Measurements from ENCODE around the gene TNFRSF13B. TPM values are rescaled to one million over a fixed set of nuclear protein-coding genes. Genes with fewer than 3 reads are reported as not detected.

Gene TNFRSF13B
- total and polyA plus RNA-seq, 10 of the 15 experiments (the other 5 are each of a cell fraction or from before 2014, with no cell fraction given) = 15.5 to 231 (median 119) TPM

GRCh38 chr17:16981928-16982327 lies 10.0 kb upstream of the TNFRSF13B start:
- CTCF ChIA-PET = interaction anchor here (1.0 to 2.2 kb wide), 3 partner anchors 10 to 286 kb away, joined by 3 to 15 read pairs (median 4); no protein-coding TSS in a partner anchor

More at GRCh38 chr17:16981928-16982327, 10.0 kb upstream of the TNFRSF13B start:
- POLR2A ChIA-PET = interaction anchor here (21.9 kb wide), 1 partner anchor 11 kb away, joined by 656 read pairs; the partner anchor contains the start of gene TNFRSF13B
- Histone ChIP-seq H2AFZ (ENCODE audit: control insufficient read depth, low read depth, low read length) (no peak overlapping the region), H3K36me3 (ENCODE audit: control insufficient read depth in 2 of 2, insufficient read depth in 2 of 2, low read length in 1 of 2) (no peaks in the 10 kb centered on the region; a peak in 1 of 4 replicates), H3K27me3 (replicated peaks in 1 of 2; ENCODE audit: control insufficient read depth in 2 of 2, insufficient read depth in 2 of 2, low read length in 1 of 2) (no peaks in the 10 kb centered on the region), H3K27ac (ENCODE audit: control insufficient read depth, insufficient read depth) (peak overlapping the region; percentile 92), H3K9ac (ENCODE audit: control insufficient read depth, insufficient read depth, low read length) (no peak overlapping the region), H3K4me1 (ENCODE audit: control insufficient read depth, insufficient read depth, low read length) (peaks cover 71% of the 10 kb centered on the region), H3K79me2 (ENCODE audit: control insufficient read depth, insufficient read depth, low read length) (peaks cover 15% of the 10 kb centered on the region), H3K4me2 (ENCODE audit: control insufficient read depth, insufficient read depth) (peak overlapping the region; percentile 91; the same call in 1 of the 2 replicates), H3K9me3 (replicated peaks; ENCODE audit: control insufficient read depth, insufficient read depth, low read length) (no peaks in the 10 kb centered on the region), H4K20me1 (ENCODE audit: control insufficient read depth, insufficient read depth) (no peaks in the 10 kb centered on the region), H3K4me3 (no peak overlapping the region)
- TF ChIP-seq STAT3 (IDR thresholded peaks at IDR 0.05; ENCODE audit: low read depth, low read length) (no peak), SMARCA5 (IDR thresholded peaks at IDR 0.05) (no peak), E4F1 (IDR thresholded peaks at IDR 0.05; ENCODE audit: borderline replicate concordance, partially characterized antibody) (no peak), WRNIP1 (IDR thresholded peaks at IDR 0.05; ENCODE audit: borderline replicate concordance, low read depth, low read length) (no peak), IRF5 (IDR thresholded peaks at IDR 0.05; ENCODE audit: borderline replicate concordance) (no peak), SPI1 (IDR thresholded peaks at IDR 0.05; ENCODE audit: borderline replicate concordance, insufficient read depth, low read depth, low read length) (no peak), ZNF207 (IDR thresholded peaks at IDR 0.05; ENCODE audit: borderline replicate concordance) (no peak), HCFC1 (IDR thresholded peaks at IDR 0.05; ENCODE audit: low read length) (no peak), CBFB (IDR thresholded peaks at IDR 0.05; ENCODE audit: low read depth) (no peak), NKRF (conservative IDR thresholded peaks at IDR 0.05) (no peak), ZNF24 (IDR thresholded peaks at IDR 0.05) (no peak), ELK1 (IDR thresholded peaks at IDR 0.05; ENCODE audit: low read depth, low read length) (no peak), SUZ12 (IDR thresholded peaks at IDR 0.05; ENCODE audit: unreplicated experiment) (no peak), MXI1 (IDR thresholded peaks at IDR 0.05; ENCODE audit: low read depth, low read length) (no peak), STAT1 (conservative IDR thresholded peaks at IDR 0.05) (no peak), IRF4 (IDR thresholded peaks at IDR 0.05; ENCODE audit: low read depth, low read length) (no peak), NFYB (IDR thresholded peaks at IDR 0.05; ENCODE audit: insufficient read depth, low read depth, low read length) (no peak), TCF7 (IDR thresholded peaks at IDR 0.05; ENCODE audit: borderline replicate concordance) (no peak)
- 94% methylated on average over 5 of the region's 5 CpGs for WGBS (ENCODE audit: insufficient coverage, insufficient replicate concordance, low lambda C conversion rate, missing lambda C conversion rate)
- in situ Hi-C loops (cut with MboI) (loop anchor here (10.0 to 25.0 kb wide), 2 partner anchors 567 to 1930 kb away; partner anchors contain the start of gene TRPV2), intact Hi-C loops (cut with micrococcal nuclease; ENCODE audit: unreplicated experiment) (loop anchor here (10.0 kb wide), 1 partner anchor 853 kb away; the partner anchor contains the start of gene SREBF1)
- no TSS peak for BruUV-seq (replicated peaks)
- FAIRE-seq (no peak), ATAC-seq (no peak), DNase-seq (ENCODE audit: low read depth, low spot score) (no peak)
- SMC1A ChIA-PET (ENCODE audit: uncharacterized antibody, unreplicated experiment) = interaction anchor here (0.8 to 21.7 kb wide), 3 partner anchors 2 to 30 kb away, joined by 3 to 812 read pairs (median 812); partner anchors contain the start of gene TNFRSF13B
- RAD21 ChIA-PET (ENCODE audit: unreplicated experiment) = interaction anchor here (22.6 to 30.7 kb wide), 2 partner anchors 2 to 15 kb away, joined by 913 read pairs; partner anchors contain the start of gene TNFRSF13B
